Activated naive CD4-positive, alpha-beta T cell treated with Interleukin-2 at 50 U/mL for 16 hours (primary cell): ENCODE results near the gene BAZ1A.

Source experiments
- DNase-seq: peaks from one replicate; pipeline ENCODE4 v3.0.0-alpha.2; 2020

BAZ1A gene

GRCh38 chr14:34714320-34715126 is 160.6 kb downstream of the BAZ1A start, which contains the start of gene CFL2:
CFL2 (minus strand) TSS chr14:34714593; CDS start chr14:34714540, 53 bp downstream.
- peak; percentile 75 for DNase-seq

DNA sequence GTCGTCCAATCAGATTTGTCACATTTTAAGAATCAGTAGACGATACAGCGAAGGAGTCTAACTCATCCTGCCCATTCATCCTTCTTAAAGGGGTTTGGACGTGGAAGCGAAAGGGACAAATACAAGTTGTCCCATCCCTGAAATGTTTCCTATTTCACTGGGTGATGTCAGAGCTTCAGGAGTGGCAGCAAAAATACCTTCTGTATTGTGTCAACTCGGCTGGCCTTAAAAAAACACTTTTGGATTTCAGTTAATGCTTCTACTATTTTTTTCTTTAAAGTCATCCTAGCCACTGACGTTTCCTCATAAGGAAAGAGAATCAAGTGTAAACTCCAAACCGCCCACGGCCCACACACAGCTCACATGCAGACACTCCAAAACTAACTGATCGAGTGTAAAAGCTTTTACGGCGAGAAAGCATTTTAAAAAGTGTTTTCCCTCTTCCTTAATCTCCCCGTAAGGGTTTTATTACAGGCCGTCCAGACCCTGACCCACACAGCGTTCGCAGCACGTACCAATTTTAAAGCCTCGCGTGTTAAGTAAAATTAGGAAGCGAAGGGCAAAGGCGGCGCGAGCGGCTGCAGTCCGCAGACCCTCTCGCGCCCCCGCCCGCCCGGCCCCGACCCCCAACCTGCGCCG is 161.4 kb downstream of the BAZ1A start:
- DNase-seq, result peak; percentile 58

GRCh38 chr14:34713122-34713680 is 162.0 kb downstream of the BAZ1A start:
- DNase-seq, result no peak

GRCh38 chr14:34711796-34712712 is 163.1 kb downstream of the BAZ1A start:
- no peak for DNase-seq

DNA sequence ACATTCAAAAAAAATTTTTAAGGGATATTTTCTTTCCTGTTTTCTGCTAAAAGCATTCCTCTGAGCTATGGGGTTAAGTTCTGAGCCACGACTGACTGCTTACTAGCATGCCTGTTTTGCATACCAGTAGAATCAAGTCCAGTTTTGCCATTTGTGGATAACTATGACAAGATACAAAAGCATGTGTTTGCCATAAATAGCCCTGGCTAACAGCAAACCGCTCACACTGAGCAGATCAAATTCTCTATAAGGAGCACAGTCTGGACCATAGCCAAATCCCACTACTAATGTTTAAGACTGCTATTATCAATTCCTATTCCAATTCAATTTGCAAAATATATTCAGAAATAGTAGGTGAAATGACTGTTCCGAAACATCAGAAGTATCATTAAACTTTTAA is 164.0 kb downstream of the BAZ1A start:
- no peak for DNase-seq

DNA sequence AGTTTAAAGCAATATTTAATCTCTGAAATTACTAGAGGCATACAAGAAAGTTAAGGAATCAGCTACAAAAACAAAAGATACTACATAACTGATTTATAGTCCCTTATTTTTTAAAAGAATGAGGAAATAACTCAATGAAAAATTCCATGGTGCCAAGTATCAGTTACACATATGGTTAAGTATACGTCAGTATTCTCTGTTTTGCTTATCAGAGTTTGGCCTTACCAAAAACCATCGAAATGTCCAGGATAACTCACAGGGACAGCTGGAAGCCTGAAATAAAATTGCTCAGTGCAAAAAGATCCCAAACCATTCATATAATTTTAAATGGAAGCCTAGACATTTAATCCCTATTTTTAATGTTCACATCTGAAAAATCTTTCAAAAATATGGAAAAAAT is 164.4 kb downstream of the BAZ1A start:
- DNase-seq, result no peak

- DNase-seq, result no peak
Observed at GRCh38 chr14:34710006-34710405, 165.2 kb downstream of the BAZ1A start.

DNA sequence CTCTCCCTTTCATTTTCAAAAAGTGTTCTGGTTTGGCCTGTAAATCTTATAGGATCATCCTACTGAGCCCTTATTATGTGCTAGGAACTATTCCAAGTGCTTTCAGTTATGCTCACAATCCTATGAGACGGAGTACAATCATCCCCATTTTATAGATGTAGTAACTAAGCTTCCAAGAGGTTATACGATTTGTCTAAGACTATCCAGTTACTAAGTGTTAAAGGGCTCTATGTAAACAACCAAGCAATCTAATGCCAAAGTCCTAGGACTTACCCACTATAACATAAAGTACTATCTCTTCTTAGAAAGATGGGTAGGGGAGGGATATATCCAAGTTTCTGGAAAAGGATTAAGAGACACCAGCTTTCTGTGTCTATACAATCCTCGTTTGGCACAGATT is 167.4 kb downstream of the BAZ1A start:
- DNase-seq, result no peak
